ENCODE results near the gene PRR7.

- no peak for TF ChIP-seq CTCF (IDR thresholded peaks at IDR 0.05; ENCODE audit: low read length)
- TF ChIP-seq EZH2 (optimal IDR thresholded peaks at IDR 0.05; ENCODE audit: low read depth, low read length), result no peak
Measured at GRCh38 chr5:177471610-177472356, 25.2 kb downstream of the PRR7 start.

Measured in MM.1S (cell line).